GM12878 (cell line): Measurements from ENCODE around the gene TAF6L. TPM values are rescaled to one million over a fixed set of nuclear protein-coding genes. Genes with fewer than 3 reads are reported as not detected.

Experiments
- ATF3 ChIP-seq: IDR thresholded peaks from 2 replicates; pipeline ENCODE4 v1.6.1; 2011; ENCODE audit warnings: low read depth, mild to moderate bottlenecking, low read length, moderate library complexity, borderline replicate concordance; ENCODE audit errors: extremely low read depth
- BCLAF1 ChIP-seq: fragments of 450-650 bp; IDR thresholded peaks from 2 replicates; pipeline ENCODE4 v1.6.1; 2017; ENCODE audit warnings: antibody characterized with exemption, mild to moderate bottlenecking, moderate library complexity
- CHD1 ChIP-seq: IDR thresholded peaks from 2 replicates; pipeline ENCODE4 v1.6.1; 2012; ENCODE audit warnings: low read depth, low read length, improper control_type of control experiment
- FOXM1 ChIP-seq: IDR thresholded peaks from 2 replicates; pipeline ENCODE4 v1.6.1; 2012; ENCODE audit warnings: low read depth, mild to moderate bottlenecking, inconsistent platforms, low read length, moderate library complexity
- GATAD2B ChIP-seq: fragments of 450-650 bp; conservative IDR thresholded peaks from 2 replicates; pipeline ENCODE4 v1.6.1; 2017; ENCODE audit warnings: low read depth, mild to moderate bottlenecking, moderate library complexity
- HCFC1 ChIP-seq: fragments of 150-350 bp; IDR thresholded peaks from 2 replicates; pipeline ENCODE4 v1.6.1; 2014; ENCODE audit warnings: low read length
- HDGF ChIP-seq: fragments of 450-650 bp; IDR thresholded peaks from 2 replicates; pipeline ENCODE4 v1.6.1; 2016; ENCODE audit warnings: antibody characterized with exemption
- IRF4 ChIP-seq: IDR thresholded peaks from 2 replicates; pipeline ENCODE4 v1.6.1; 2011; ENCODE audit warnings: low read depth, low read length
- KLF5 ChIP-seq: fragments of 450-650 bp; IDR thresholded peaks from 2 replicates; pipeline ENCODE4 v1.6.1; 2014; ENCODE audit warnings: mild to moderate bottlenecking; ENCODE audit not compliant: partially characterized antibody
- POLR2AphosphoS5 ChIP-seq: IDR thresholded peaks from 2 replicates; pipeline ENCODE4 v1.6.1; 2011; ENCODE audit warnings: mild to moderate bottlenecking, low read length, inconsistent platforms
- RB1 ChIP-seq: fragments of 450-650 bp; formaldehyde crosslinking; IDR thresholded peaks from 2 replicates; pipeline ENCODE4 v1.6.1; 2017; ENCODE audit warnings: mild to moderate bottlenecking, borderline replicate concordance
- USF1 ChIP-seq: IDR thresholded peaks from 2 replicates; pipeline ENCODE4 v1.6.1; 2011; ENCODE audit warnings: borderline replicate concordance, low read depth, mild to moderate bottlenecking, moderate library complexity, mixed read lengths, low read length; ENCODE audit not compliant: insufficient read depth; ENCODE audit errors: extremely low read length
- ZBTB11 ChIP-seq: fragments of 450-650 bp; formaldehyde crosslinking; IDR thresholded peaks from 2 replicates; pipeline ENCODE4 v1.5.0; 2022; ENCODE audit warnings: mild to moderate bottlenecking, missing genetic modification characterization
- ZBTB40 ChIP-seq: fragments of 450-650 bp; IDR thresholded peaks from 2 replicates; pipeline ENCODE4 v1.6.1; 2016; ENCODE audit warnings: mild to moderate bottlenecking, moderate library complexity, borderline replicate concordance
- ZNF217 ChIP-seq: fragments of 450-650 bp; IDR thresholded peaks from 2 replicates; pipeline ENCODE4 v1.6.1; 2017; ENCODE audit warnings: antibody characterized with exemption, mild to moderate bottlenecking
- polyA plus RNA-seq, 11 experiments: library from polyadenylated mRNA; depleted of rRNA in 4 of 11; unstranded in 6 of 11; stranded (reverse) in 5 of 11; fragments of >200 nt; fragmentation: Nextera tagmentation in 4 of 11; fragmentation: Illumina TruSeq in 1 of 11; extraction: Ambion mirVana in 4 of 11; extraction: Trizol in 1 of 11; gene quantifications; 1 replicate in 1 of 11; 2 replicates in 10 of 11; pipeline versions ENCODE4 v1.2.1 to v1.2.3, GENCODE V29; 2011 to 2016; ENCODE audit warnings: inconsistent platforms in 2 of 11, missing spikeins in 2 of 11, low read depth in 1 of 11
- total RNA-seq, 4 experiments: library from RNA; depleted of rRNA in 3 of 4; stranded (reverse); fragments of >200 nt in 3 of 4; fragmentation: Illumina TruSeq in 1 of 4; extraction: Trizol in 1 of 4; gene quantifications; 2 replicates each; pipeline versions ENCODE4 v1.2.1 to v1.2.3, GENCODE V29; 2013 to 2021

The TAF6L gene
- total and polyA plus RNA-seq, 10 of the 15 experiments (the other 5 are each of a cell fraction or from before 2014, with no cell fraction given): 0.15 to 35.6 (median 19.0) TPM

- TF ChIP-seq ZBTB40 (peak; percentile 50; the same call in 1 of the 2 replicates), ZNF217 (no peak; the same call in 1 of the 2 replicates), USF1 (peak; percentile 91), HDGF (peak; percentile 83), ATF3 (peak; percentile 75; the same call in 1 of the 2 replicates), IRF4 (no peak), CHD1 (no peak), BCLAF1 (no peak), RB1 (0 out of 2 replicates have a peak, but pooled peaks have one; percentile 66), GATAD2B (peak; percentile 77; the same call in 1 of the 2 replicates), POLR2AphosphoS5 (peak; percentile 82), KLF5 (no peak), ZBTB11 (CRISPR knock-in tag) (peak; percentile 51; the same call in 1 of the 2 replicates), FOXM1 (no peak), HCFC1 (peak; percentile 24; the same call in 1 of the 2 replicates)
Observed at GRCh38 chr11:62771144-62772021, at the start of gene TAF6L (continued).
